GM12878 (cell line): ENCODE data around the gene IL18R1. TPM values are rescaled to one million over a fixed set of nuclear protein-coding genes. Genes with fewer than 3 reads are reported as not detected.

Experiments used
- ATAC-seq: fragments of 200-7000 bp; cut with Tn5 transposase; 3 replicates; pipeline ENCODE4 v1.9.1; 2020; ENCODE audit warnings: mild to moderate bottlenecking, moderate library complexity
- BruUV-seq: library from RNA; stranded (reverse); fragments of 400-500 nt; replicated peaks from 2 replicates; lab custom pipeline; 2021; lab: Mats Ljungman, UMichigan
- CTCF ChIA-PET: fragments of 300-600 bp; sonication (Branson Sonifier 250); formaldehyde crosslinking; extraction: SDS; loops from one replicate; lab custom pipeline; 2021; ENCODE audit warnings: inconsistent platforms; lab: Yijun Ruan, JAX
- POLR2A ChIA-PET: fragments of 350-600 bp; formaldehyde crosslinking; extraction: SDS; loops from one replicate; lab custom pipeline; 2021; ENCODE audit warnings: inconsistent platforms; lab: Charles Lee
- RAD21 ChIA-PET: fragments of 300-600 bp; sonication (Branson Sonifier 250); formaldehyde crosslinking; loops from one replicate; lab custom pipeline; 2023; ENCODE audit warnings: antibody characterized with exemption; ENCODE audit not compliant: unreplicated experiment; lab: Charles Lee
- SMC1A ChIA-PET: fragments of 300-600 bp; sonication (Branson Sonifier 250); formaldehyde crosslinking; loops from one replicate; lab custom pipeline; 2023; ENCODE audit not compliant: unreplicated experiment, uncharacterized antibody; lab: Charles Lee
- DNase-seq: peaks from one replicate; pipeline ENCODE4 v3.0.0-alpha.2; 2011; ENCODE audit warnings: low read depth, low spot score
- FAIRE-seq: peaks from 3 replicates; lab custom pipeline; 2011; peaks lifted over from hg19 to GRCh38; lab: Jason Lieb, UNC
- H2AFZ ChIP-seq: 2 replicates; pipeline ENCODE4 v1.6.0; 2011; ENCODE audit warnings: low read depth, low read length, control low read depth; ENCODE audit not compliant: control insufficient read depth
- H3K27ac ChIP-seq: 2 replicates; pipeline ENCODE4 v1.5.1; 2011; ENCODE audit warnings: control low read depth; ENCODE audit not compliant: control insufficient read depth, insufficient read depth
- H3K27me3 ChIP-seq, 2 experiments: replicated peaks in 1 of 2; 2 replicates each; pipeline versions ENCODE4 v1.6.0 to v1.6.1; 2011; ENCODE audit warnings: low read length in 1 of 2; ENCODE audit not compliant: control insufficient read depth in 2 of 2, insufficient read depth in 2 of 2
- H3K36me3 ChIP-seq, 2 experiments: 2 replicates each; pipeline ENCODE4 v1.5.1; 2011; ENCODE audit warnings: low read length in 1 of 2; ENCODE audit not compliant: control insufficient read depth in 2 of 2, insufficient read depth in 2 of 2
- H3K4me1 ChIP-seq: 2 replicates; pipeline ENCODE4 v1.6.1; 2011; ENCODE audit warnings: mild to moderate bottlenecking, low read length, moderate library complexity, mixed read lengths; ENCODE audit not compliant: control insufficient read depth, insufficient read depth
- H3K4me2 ChIP-seq: 2 replicates; pipeline ENCODE4 v1.6.0; 2011; ENCODE audit warnings: control low read depth; ENCODE audit not compliant: control insufficient read depth, insufficient read depth
- H3K4me3 ChIP-seq: fragments of 200-600 bp; sonication (generic); 2 replicates; pipeline ENCODE4 v1.5.1; 2016
- H3K79me2 ChIP-seq: 2 replicates; pipeline ENCODE4 v1.6.0; 2011; ENCODE audit warnings: low read length; ENCODE audit not compliant: control insufficient read depth, insufficient read depth
- H3K9ac ChIP-seq: 2 replicates; pipeline ENCODE4 v1.8.0; 2011; ENCODE audit warnings: low read length, control low read depth, mixed read lengths; ENCODE audit not compliant: control insufficient read depth, insufficient read depth
- H3K9me3 ChIP-seq: replicated peaks from 3 replicates; pipeline ENCODE4 v1.5.1; 2011; ENCODE audit warnings: mild to moderate bottlenecking, low read length; ENCODE audit not compliant: control insufficient read depth, insufficient read depth
- H4K20me1 ChIP-seq: 2 replicates; pipeline ENCODE4 v1.6.0; 2011; ENCODE audit not compliant: control insufficient read depth, insufficient read depth
- ATF7 ChIP-seq: fragments of 450-650 bp; IDR thresholded peaks from 2 replicates; pipeline ENCODE4 v1.6.1; 2016; ENCODE audit warnings: low read depth, mild to moderate bottlenecking
- BRCA1 ChIP-seq: IDR thresholded peaks from 2 replicates; pipeline ENCODE4 v1.6.1; 2011; ENCODE audit warnings: low read depth, low read length, improper control_type of control experiment
- HDGF ChIP-seq: fragments of 450-650 bp; IDR thresholded peaks from 2 replicates; pipeline ENCODE4 v1.6.1; 2016; ENCODE audit warnings: antibody characterized with exemption
- MEF2A ChIP-seq: IDR thresholded peaks from 2 replicates; pipeline ENCODE4 v1.6.1; 2011; ENCODE audit warnings: low read depth, mild to moderate bottlenecking, low read length, moderate library complexity; ENCODE audit not compliant: insufficient read depth
- MXI1 ChIP-seq: fragments of 150-350 bp; IDR thresholded peaks from 2 replicates; pipeline ENCODE4 v1.6.1; 2011; ENCODE audit warnings: low read depth, mild to moderate bottlenecking, inconsistent platforms, low read length, improper control_type of control experiment
- RBBP5 ChIP-seq: fragments of 200-600 bp; sonication (generic); conservative IDR thresholded peaks from 2 replicates; pipeline ENCODE4 v1.6.1; 2016
- RUNX3 ChIP-seq: IDR thresholded peaks from 2 replicates; pipeline ENCODE4 v1.6.1; 2012; ENCODE audit warnings: low read length, inconsistent platforms
- SREBF2 ChIP-seq: IDR thresholded peaks from 2 replicates; pipeline ENCODE4 v1.6.1; 2012; ENCODE audit warnings: mild to moderate bottlenecking, low read length
- TCF3 ChIP-seq: IDR thresholded peaks from 2 replicates; pipeline ENCODE4 v1.6.1; 2012; ENCODE audit warnings: low read depth, mild to moderate bottlenecking, low read length, borderline replicate concordance; ENCODE audit not compliant: insufficient read depth
- ZNF274 ChIP-seq: IDR thresholded peaks from one replicate; pipeline ENCODE4 v1.8.0; 2011; ENCODE audit not compliant: insufficient read length, insufficient read depth
- WGBS: methylation state at CpG from one replicate; pipeline ENCODE4 v1.1.6; 2016; ENCODE audit warnings: low lambda C conversion rate; ENCODE audit not compliant: insufficient replicate concordance, insufficient coverage; ENCODE audit errors: missing lambda C conversion rate; 5-methylcytosine and 5-hydroxymethylcytosine counted together
- in situ Hi-C: fragments of 300-500 bp; cut with MboI; formaldehyde crosslinking; loops from 9 replicates; pipeline ENCODE4 v1.14.3; 2018; ENCODE audit warnings: mixed read lengths
- intact Hi-C: fragments of 100-400 bp; cut with micrococcal nuclease; formaldehyde crosslinking; loops from one replicate; pipeline ENCODE4 v1.14.2; 2022; ENCODE audit not compliant: unreplicated experiment
- polyA plus RNA-seq, 11 experiments: library from polyadenylated mRNA; depleted of rRNA in 4 of 11; unstranded in 6 of 11; stranded (reverse) in 5 of 11; fragments of >200 nt; fragmentation: Nextera tagmentation in 4 of 11; fragmentation: Illumina TruSeq in 1 of 11; extraction: Ambion mirVana in 4 of 11; extraction: Trizol in 1 of 11; gene quantifications; 1 replicate in 1 of 11; 2 replicates in 10 of 11; pipeline versions ENCODE4 v1.2.1 to v1.2.3, GENCODE V29; 2011 to 2016; ENCODE audit warnings: inconsistent platforms in 2 of 11, missing spikeins in 2 of 11, low read depth in 1 of 11
- total RNA-seq, 4 experiments: library from RNA; depleted of rRNA in 3 of 4; stranded (reverse); fragments of >200 nt in 3 of 4; fragmentation: Illumina TruSeq in 1 of 4; extraction: Trizol in 1 of 4; gene quantifications; 2 replicates each; pipeline versions ENCODE4 v1.2.1 to v1.2.3, GENCODE V29; 2013 to 2021
- TF ChIP-seq, protein P1 (sequence below): IDR thresholded peaks from 2 replicates; pipeline ENCODE4 v1.6.1; 2011; ENCODE audit warnings: low read depth, mild to moderate bottlenecking, low read length, moderate library complexity, borderline replicate concordance; ENCODE audit errors: extremely low read depth
- TF ChIP-seq, protein P2 (sequence below): IDR thresholded peaks from 2 replicates; pipeline ENCODE4 v1.6.1; 2011; ENCODE audit warnings: borderline replicate concordance, low read depth, mild to moderate bottlenecking, moderate library complexity, low read length; ENCODE audit not compliant: insufficient read depth, poor library complexity, severe bottlenecking
- TF ChIP-seq, protein P3 (sequence below): IDR thresholded peaks from 2 replicates; pipeline ENCODE4 v1.6.1; 2012; ENCODE audit warnings: mild to moderate bottlenecking, low read depth, low read length

Gene IL18R1
- total and polyA plus RNA-seq, 10 of the 15 experiments (the other 5 are each of a cell fraction or from before 2014, with no cell fraction given) = 3.5 to 15.5 (median 11.1) TPM

DNA sequence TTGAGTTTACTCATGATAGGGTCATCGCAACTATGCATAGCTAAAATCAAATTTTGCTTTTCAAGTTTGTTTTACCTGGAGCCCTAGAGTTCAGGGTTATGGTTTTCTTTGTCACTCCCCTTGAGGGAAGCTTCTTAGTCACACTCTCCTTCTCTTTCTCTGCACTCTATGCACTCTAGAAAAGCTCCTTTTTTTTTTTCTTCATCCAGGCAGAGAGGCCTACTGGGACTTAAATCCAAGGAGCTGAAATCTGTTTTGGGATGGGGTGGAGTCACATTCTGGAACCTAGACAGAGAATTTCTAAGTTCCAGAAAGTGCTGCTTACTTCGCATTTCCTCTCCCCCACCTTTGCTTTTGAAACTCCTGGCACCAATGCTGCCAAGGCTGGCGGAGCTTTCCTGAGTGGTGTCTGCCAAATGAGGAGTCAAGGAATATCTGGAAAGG is 19.1 kb upstream of the IL18R1 start:
- no peak overlapping the region for H3K27ac ChIP-seq
- no peak overlapping the region for H3K9ac ChIP-seq
- in situ Hi-C loops = no loop called here
- no peak overlapping the region for H3K4me2 ChIP-seq
- ChIA-PET CTCF (interaction anchor here (0.9 to 1.3 kb wide), 3 partner anchors 35 to 330 kb away, joined by 3 to 5 read pairs (median 4); no protein-coding TSS in a partner anchor), SMC1A (interaction anchor here (1.4 kb wide), 1 partner anchor 14 kb away, joined by 3 read pairs; no protein-coding TSS in a partner anchor), RAD21 (no interaction called here), POLR2A (no interaction called here)
- no peak overlapping the region for H3K4me3 ChIP-seq
- no peak for DNase-seq
- intact Hi-C loops = no loop called here
- no peak for ATAC-seq
- peaks cover 0 to 5% of the 10 kb centered on the region in 2 experiments; a peak in 1 of 4 replicates for H3K27me3 ChIP-seq
- WGBS = 28% methylated on average over 3 of the region's 3 CpGs
- no peak for FAIRE-seq
- H2AFZ ChIP-seq = no peak overlapping the region
- H4K20me1 ChIP-seq = no peaks in the 10 kb centered on the region
- no TSS peak for BruUV-seq
- no peaks in the 10 kb centered on the region for H3K4me1 ChIP-seq
- no peaks in the 10 kb centered on the region for H3K79me2 ChIP-seq
- no peaks in the 10 kb centered on the region for H3K36me3 ChIP-seq
- TF ChIP-seq TCF3 (no peak), ZNF274 (no peak), MEF2A (no peak), RBBP5 (no peak), MXI1 (no peak), BRCA1 (no peak), RUNX3 (no peak), ATF7 (no peak), SREBF2 (no peak), HDGF (no peak)
- TF ChIP-seq, protein P1, sequence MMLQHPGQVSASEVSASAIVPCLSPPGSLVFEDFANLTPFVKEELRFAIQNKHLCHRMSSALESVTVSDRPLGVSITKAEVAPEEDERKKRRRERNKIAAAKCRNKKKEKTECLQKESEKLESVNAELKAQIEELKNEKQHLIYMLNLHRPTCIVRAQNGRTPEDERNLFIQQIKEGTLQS = no peak
- TF ChIP-seq, protein P2, sequence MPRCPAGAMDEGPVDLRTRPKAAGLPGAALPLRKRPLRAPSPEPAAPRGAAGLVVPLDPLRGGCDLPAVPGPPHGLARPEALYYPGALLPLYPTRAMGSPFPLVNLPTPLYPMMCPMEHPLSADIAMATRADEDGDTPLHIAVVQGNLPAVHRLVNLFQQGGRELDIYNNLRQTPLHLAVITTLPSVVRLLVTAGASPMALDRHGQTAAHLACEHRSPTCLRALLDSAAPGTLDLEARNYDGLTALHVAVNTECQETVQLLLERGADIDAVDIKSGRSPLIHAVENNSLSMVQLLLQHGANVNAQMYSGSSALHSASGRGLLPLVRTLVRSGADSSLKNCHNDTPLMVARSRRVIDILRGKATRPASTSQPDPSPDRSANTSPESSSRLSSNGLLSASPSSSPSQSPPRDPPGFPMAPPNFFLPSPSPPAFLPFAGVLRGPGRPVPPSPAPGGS = no peak
- TF ChIP-seq, protein P3, sequence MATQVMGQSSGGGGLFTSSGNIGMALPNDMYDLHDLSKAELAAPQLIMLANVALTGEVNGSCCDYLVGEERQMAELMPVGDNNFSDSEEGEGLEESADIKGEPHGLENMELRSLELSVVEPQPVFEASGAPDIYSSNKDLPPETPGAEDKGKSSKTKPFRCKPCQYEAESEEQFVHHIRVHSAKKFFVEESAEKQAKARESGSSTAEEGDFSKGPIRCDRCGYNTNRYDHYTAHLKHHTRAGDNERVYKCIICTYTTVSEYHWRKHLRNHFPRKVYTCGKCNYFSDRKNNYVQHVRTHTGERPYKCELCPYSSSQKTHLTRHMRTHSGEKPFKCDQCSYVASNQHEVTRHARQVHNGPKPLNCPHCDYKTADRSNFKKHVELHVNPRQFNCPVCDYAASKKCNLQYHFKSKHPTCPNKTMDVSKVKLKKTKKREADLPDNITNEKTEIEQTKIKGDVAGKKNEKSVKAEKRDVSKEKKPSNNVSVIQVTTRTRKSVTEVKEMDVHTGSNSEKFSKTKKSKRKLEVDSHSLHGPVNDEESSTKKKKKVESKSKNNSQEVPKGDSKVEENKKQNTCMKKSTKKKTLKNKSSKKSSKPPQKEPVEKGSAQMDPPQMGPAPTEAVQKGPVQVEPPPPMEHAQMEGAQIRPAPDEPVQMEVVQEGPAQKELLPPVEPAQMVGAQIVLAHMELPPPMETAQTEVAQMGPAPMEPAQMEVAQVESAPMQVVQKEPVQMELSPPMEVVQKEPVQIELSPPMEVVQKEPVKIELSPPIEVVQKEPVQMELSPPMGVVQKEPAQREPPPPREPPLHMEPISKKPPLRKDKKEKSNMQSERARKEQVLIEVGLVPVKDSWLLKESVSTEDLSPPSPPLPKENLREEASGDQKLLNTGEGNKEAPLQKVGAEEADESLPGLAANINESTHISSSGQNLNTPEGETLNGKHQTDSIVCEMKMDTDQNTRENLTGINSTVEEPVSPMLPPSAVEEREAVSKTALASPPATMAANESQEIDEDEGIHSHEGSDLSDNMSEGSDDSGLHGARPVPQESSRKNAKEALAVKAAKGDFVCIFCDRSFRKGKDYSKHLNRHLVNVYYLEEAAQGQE = no peak
- H3K9me3 ChIP-seq = no peaks in the 10 kb centered on the region
